ENCODE data around the gene BEAN1.

DNA sequence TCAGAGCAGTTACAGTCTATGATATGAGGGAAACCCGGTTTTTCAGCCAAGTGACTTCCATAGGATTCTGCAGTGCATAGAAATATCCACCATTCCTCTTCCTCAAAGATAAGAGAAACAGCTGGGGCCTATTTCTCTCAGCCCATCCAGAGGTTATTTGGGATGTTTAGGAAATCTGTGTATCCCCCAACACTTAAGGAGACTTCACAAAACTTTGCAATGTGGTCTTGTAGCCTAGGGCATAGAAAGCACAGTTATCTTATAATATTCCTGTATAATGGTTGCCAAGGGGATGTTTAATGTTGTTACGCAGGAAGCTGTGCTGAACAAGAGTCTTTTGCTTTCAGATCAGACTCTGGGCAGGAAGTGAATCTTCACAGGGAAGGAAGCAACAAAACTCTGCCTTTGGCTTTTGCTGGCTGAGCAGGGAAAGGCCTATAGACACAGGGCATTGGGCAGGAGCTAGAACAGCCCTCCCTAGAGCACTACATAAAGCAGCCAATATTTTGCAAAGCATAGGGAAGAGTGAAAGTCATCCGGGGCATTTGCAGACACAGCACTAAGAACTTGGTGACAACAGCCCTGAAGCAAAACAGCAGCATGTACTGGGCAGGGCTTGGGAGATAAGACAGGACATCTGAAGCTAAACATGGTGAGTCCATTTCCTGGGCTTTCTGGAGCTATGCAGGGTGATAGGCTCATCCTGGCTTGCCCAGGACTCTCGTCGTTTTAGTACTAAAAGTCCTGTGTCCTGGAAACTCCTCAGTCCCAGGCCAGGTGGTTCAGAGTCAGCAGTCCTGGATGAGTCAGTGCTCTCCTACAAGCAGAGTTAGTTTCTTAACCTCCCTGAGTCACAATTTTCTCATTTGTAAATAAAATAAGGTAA, 18.7 kb upstream of the BEAN1 start:
- TF ChIP-seq, protein P1, sequence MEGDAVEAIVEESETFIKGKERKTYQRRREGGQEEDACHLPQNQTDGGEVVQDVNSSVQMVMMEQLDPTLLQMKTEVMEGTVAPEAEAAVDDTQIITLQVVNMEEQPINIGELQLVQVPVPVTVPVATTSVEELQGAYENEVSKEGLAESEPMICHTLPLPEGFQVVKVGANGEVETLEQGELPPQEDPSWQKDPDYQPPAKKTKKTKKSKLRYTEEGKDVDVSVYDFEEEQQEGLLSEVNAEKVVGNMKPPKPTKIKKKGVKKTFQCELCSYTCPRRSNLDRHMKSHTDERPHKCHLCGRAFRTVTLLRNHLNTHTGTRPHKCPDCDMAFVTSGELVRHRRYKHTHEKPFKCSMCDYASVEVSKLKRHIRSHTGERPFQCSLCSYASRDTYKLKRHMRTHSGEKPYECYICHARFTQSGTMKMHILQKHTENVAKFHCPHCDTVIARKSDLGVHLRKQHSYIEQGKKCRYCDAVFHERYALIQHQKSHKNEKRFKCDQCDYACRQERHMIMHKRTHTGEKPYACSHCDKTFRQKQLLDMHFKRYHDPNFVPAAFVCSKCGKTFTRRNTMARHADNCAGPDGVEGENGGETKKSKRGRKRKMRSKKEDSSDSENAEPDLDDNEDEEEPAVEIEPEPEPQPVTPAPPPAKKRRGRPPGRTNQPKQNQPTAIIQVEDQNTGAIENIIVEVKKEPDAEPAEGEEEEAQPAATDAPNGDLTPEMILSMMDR (conservative IDR thresholded peaks at IDR 0.05; ENCODE audit: low read depth, low read length) = no peak
- no peak for TF ChIP-seq EZH2 (IDR thresholded peaks at IDR 0.05; ENCODE audit: low read length, unreplicated experiment)
- no peak for TF ChIP-seq EZH2phosphoT487 (IDR thresholded peaks at IDR 0.05; ENCODE audit: borderline replicate concordance, low read length)

All from PC-3 (cell line).